ENCODE measurements around the gene EMSY.

- TF ChIP-seq, protein P1, sequence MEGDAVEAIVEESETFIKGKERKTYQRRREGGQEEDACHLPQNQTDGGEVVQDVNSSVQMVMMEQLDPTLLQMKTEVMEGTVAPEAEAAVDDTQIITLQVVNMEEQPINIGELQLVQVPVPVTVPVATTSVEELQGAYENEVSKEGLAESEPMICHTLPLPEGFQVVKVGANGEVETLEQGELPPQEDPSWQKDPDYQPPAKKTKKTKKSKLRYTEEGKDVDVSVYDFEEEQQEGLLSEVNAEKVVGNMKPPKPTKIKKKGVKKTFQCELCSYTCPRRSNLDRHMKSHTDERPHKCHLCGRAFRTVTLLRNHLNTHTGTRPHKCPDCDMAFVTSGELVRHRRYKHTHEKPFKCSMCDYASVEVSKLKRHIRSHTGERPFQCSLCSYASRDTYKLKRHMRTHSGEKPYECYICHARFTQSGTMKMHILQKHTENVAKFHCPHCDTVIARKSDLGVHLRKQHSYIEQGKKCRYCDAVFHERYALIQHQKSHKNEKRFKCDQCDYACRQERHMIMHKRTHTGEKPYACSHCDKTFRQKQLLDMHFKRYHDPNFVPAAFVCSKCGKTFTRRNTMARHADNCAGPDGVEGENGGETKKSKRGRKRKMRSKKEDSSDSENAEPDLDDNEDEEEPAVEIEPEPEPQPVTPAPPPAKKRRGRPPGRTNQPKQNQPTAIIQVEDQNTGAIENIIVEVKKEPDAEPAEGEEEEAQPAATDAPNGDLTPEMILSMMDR (IDR thresholded peaks at IDR 0.05): no peak
- TF ChIP-seq MXI1 (IDR thresholded peaks at IDR 0.05; ENCODE audit: low read depth, low read length) (no peak), POLR2AphosphoS5 (IDR thresholded peaks at IDR 0.05; ENCODE audit: low read depth, low read length) (no peak), TAF1 (IDR thresholded peaks at IDR 0.05; ENCODE audit: borderline replicate concordance, low read depth, low read length) (no peak), RAD21 (IDR thresholded peaks at IDR 0.05; ENCODE audit: low read length) (no peak), RCOR1 (IDR thresholded peaks at IDR 0.05; ENCODE audit: low read length) (no peak)
These were observed 122.4 kb downstream of the EMSY start for GRCh38 chr11:76567261-76567660.

Data from SK-N-SH (cell line).